Central memory CD4-positive, alpha-beta T cell (primary cell): ENCODE results near the gene DTX4.

Experiments
- DNase-seq: peaks from one replicate; pipeline ENCODE4 v3.0.0; 2022

Gene DTX4

GRCh38 chr11:59173080-59173963, 1.4 kb downstream of the DTX4 start:
- DNase-seq = no peak

- DNase-seq = no peak
Observed at GRCh38 chr11:59173964-59174663, 2.2 kb downstream of the DTX4 start.

- no peak for DNase-seq
Observed at GRCh38 chr11:59174664-59175033, 2.7 kb downstream of the DTX4 start.

DNA sequence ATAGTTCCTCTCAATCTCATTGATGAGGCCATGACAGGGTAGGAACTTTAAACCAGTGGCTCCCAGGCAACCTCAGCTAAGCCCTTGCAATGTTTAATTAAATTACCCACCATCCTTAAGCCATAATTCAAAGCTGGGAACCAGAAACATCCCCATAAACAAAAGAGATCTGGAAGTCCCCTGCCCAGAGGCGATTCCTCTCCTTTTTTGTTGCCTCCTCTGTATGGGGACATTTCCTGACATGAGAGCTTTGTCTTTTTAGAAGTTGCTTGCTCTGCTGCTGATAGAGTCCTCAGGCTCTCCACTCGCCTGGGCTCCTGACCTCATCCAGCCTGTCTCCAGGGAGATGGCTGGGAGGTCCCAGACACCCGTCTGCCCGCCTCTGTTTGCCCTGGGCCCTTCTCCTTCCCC, 3.2 kb downstream of the DTX4 start:
- DNase-seq = no peak

DNA sequence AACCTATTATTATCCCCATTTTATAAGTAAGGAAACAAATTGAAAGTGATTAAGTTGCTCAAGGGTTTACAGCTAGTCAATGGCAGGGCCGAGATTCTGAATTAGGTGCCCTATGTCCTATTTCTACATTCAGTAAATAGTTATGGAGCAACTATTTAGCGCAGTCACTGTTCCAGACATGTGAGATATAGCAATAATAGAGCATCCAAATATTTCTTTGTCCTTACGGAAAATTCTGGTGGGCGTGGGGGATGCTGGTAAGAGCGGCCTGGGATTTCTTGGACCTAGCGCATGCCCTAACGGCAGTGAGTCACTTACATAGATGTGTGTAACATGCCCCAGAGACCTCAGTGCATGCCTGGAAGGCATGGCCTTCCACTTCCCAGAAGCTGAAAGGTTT, 4.4 kb downstream of the DTX4 start:
- DNase-seq = no peak

GRCh38 chr11:59178402-59178801, 6.5 kb downstream of the DTX4 start:
- DNase-seq = no peak

- DNase-seq = no peak
Observed at GRCh38 chr11:59179121-59179520, 7.2 kb downstream of the DTX4 start.

DNA sequence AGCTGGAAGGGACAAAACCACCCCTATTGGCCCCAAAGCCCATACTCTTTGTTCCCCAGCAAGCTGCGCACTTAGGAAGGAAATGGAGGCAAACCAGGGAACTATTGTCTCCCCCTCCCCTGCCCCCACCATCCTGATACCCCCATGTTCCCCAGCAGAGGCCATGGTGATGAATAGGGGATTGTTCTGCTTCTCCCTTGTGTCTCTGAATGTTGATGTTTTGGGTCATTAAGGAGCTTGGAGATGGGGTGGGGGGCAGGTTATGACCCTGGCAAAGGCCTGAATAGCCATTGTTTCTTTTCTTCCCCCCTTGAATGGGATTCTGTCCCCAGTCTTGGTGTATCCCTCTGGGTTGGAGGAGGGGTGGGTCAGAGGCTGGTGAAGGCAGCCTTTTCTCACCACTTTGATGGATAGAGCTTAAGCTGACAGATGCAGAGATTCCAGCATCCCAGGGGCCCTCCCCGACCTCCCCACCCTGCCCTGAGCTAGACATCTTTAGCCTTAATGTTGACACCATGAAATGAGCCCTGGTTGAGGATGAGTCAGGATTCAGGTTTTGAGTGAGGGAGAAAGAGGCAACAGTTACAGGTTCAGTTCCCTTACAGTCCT, 8.3 kb downstream of the DTX4 start:
- no peak for DNase-seq

GRCh38 chr11:59180907-59181306, 9.0 kb downstream of the DTX4 start:
- no peak for DNase-seq

GRCh38 chr11:59181746-59182456, 10.0 kb downstream of the DTX4 start:
- DNase-seq = no peak

DNA sequence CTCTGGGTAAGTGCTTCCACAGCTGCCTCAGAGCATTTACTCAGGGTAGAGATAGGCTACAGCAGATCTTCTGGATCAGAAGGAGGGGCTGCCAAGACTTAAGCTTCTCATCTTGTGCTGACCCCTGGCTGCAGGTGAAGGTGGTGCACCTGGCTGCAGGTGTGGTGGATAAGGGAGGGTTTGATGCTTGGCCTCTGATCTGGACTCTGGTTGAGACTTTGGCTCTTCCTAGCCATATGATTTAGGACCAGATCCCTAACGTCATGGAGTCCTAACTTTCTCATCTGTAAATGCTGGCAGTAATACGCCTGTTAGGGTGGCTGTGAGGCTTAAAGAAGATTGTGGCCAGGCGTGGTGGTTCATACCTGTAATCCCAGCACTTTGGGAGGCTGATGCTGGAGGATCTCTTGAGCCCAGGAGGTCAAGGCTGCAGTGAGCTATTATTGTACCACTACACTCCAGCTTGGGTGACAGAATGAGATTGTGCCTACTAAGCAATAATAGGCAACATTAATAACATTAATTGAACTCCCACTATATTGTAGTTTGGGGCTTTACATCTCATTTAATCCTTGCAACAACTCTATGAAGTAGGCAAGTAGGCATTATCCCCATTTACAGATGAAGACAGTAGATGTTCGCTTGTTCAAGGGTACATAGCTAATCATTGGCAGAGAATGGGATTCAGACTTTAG, 10.7 kb downstream of the DTX4 start:
- no peak for DNase-seq

DNA sequence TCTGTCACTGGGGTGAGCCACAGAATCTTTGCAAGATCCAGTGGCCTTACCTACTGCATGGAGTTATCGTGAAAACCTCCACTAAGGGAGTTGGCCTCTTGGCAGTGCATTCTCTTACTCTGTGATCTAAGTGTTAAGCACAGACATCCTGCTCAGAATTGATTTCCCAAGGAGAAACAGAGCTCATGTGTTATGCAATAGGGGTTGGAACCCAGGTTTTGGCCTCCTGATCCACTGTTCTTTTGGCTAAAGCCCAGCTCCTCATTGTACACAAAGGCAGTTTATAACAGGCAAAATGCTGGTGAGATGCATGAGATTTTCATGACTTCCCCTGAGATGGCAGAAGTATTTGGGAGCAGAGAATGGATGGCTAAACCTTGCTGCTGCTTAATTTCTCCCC, 11.8 kb downstream of the DTX4 start:
- no peak for DNase-seq

DNA sequence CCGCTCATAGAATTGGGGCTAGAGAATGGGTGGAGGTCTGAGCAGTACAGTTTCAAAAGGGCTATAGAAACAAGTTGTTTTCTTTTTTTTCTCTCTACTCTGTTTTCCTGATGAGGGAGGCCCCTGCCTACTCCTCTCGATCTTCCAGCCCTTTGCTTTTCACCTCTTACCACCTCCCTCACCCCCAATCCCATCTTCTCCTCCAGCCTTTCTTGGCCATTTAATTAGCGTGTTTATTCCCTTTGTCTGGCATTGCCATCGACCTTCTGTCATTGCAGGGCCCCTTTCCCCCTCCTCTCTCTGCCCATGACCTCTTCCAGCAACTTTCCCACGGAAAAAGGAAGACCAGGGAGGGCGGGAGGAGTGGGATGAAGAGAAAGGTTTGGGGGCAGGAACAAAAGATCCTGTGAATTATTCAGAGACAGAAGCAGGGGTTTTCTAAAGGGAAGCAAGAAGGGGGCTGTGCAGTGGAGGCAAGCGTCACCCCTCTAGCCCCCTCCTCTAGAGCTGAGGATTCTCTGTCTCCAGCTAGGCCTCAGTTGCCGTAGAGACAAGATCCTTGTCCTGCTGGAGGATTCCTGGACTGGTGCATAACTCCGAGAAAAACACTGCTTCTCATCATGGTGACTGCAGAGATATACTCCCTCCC, 12.9 kb downstream of the DTX4 start:
- DNase-seq = no peak

DNA sequence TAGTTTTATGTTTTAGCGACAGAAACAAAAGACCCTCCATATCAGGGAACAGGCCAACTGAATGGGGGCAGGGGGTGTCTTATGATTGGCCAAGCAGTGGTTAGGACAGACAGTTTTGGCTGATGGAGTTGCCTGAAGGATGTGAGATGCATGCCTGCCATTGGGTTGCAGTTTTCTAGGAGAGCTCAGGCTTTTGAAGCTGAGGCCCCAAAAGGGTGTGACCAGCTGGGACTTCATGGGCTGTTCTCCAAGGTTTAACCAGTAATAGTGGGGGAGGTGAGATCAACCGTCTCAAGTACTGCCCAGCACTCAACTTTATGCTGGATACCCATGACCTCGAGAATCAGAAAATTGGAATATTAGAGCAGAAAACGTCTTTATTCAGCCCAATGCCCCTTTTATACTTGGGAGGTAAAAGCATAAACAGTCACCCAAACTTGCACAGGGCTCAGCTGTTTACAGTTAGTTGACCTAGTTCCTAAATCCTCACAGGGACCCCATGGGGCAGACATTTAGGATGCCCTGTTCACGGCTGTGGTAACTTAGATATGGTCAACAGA, 13.5 kb downstream of the DTX4 start:
- no peak for DNase-seq

GRCh38 chr11:59186130-59186594, 14.2 kb downstream of the DTX4 start:
- DNase-seq = peak; percentile 40

- DNase-seq = no peak
Observed at GRCh38 chr11:59187035-59187434, 15.1 kb downstream of the DTX4 start.

- no peak for DNase-seq
Observed at GRCh38 chr11:59187587-59187986, 15.7 kb downstream of the DTX4 start.

- no peak for DNase-seq
Observed at GRCh38 chr11:59188954-59189353, 17.0 kb downstream of the DTX4 start.

- DNase-seq = no peak
Observed at GRCh38 chr11:59189986-59190385, 18.1 kb downstream of the DTX4 start.

GRCh38 chr11:59191095-59191494, 19.2 kb downstream of the DTX4 start:
- DNase-seq = no peak

DNA sequence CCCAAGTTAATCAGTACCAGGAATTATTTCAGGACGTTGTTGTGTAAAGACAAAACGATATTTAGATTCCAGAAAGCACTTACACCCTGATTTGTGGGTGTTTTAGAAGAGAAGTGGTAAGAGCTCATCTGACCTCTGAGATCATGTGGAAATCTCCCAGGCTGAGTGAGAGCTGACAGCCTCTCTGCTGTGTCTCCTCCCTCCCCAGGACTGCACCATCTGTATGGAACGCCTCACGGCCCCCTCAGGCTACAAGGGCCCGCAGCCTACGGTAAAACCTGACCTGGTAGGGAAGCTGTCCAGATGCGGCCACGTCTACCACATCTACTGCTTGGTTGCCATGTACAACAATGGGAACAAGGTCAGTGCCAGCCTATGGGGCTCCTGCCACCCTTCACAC, 20.0 kb downstream of the DTX4 start:
- DNase-seq = no peak
